IMR-90 (cell line): Measurements from ENCODE around the gene CLIC4. TPM values are rescaled to one million over a fixed set of nuclear protein-coding genes. Genes with fewer than 3 reads are reported as not detected.

Source experiments
- ATAC-seq: fragments of 200-7000 bp; cut with Tn5 transposase; 2 replicates; pipeline ENCODE4 v1.9.1; 2020; ENCODE audit warnings: low read depth, mild to moderate bottlenecking, moderate library complexity
- BruUV-seq: library from RNA; stranded (reverse); fragments of 400-500 nt; replicated peaks from 2 replicates; lab custom pipeline; 2021; lab: Mats Ljungman, UMichigan
- CTCF ChIA-PET: fragments of 300-600 bp; formaldehyde crosslinking; extraction: SDS; loops from one replicate; lab custom pipeline; 2021; ENCODE audit warnings: antibody characterized with exemption; lab: Yijun Ruan, JAX
- POLR2A ChIA-PET: fragments of 300-600 bp; sonication (Branson Sonifier 250); formaldehyde crosslinking; loops from one replicate; lab custom pipeline; 2022; ENCODE audit warnings: antibody characterized with exemption; ENCODE audit not compliant: unreplicated experiment; lab: Charles Lee
- DNase-seq: peaks from one replicate; pipeline ENCODE4 v3.0.0; 2013
- H2AFZ ChIP-seq: replicated peaks from 2 replicates; pipeline ENCODE3; 2013; ENCODE audit warnings: low read length, mild to moderate bottlenecking; ENCODE audit not compliant: poor library complexity
- H2AK5ac ChIP-seq: 2 replicates; pipeline ENCODE4 v1.6.1; 2013; ENCODE audit warnings: low read depth, low read length, inconsistent platforms
- H2AK9ac ChIP-seq: replicated peaks from 2 replicates; pipeline ENCODE3; 2013; ENCODE audit warnings: mild to moderate bottlenecking, low read depth, low read length, moderate library complexity; ENCODE audit not compliant: poor library complexity
- H2BK120ac ChIP-seq: 2 replicates; pipeline ENCODE4 v1.6.1; 2013; ENCODE audit warnings: low read depth, low read length, inconsistent platforms
- H2BK15ac ChIP-seq: 3 replicates; pipeline ENCODE4 v1.6.1; 2013; ENCODE audit warnings: low read depth, low read length, inconsistent platforms
- H2BK20ac ChIP-seq: 2 replicates; pipeline ENCODE4 v1.6.1; 2013; ENCODE audit warnings: low read depth, mild to moderate bottlenecking, inconsistent platforms, low read length, moderate library complexity
- H2BK5ac ChIP-seq: 2 replicates; pipeline ENCODE4 v1.6.1; 2013; ENCODE audit warnings: mild to moderate bottlenecking, low read depth, low read length, inconsistent platforms; ENCODE audit not compliant: poor library complexity, severe bottlenecking
- H3K14ac ChIP-seq: replicated peaks from 2 replicates; pipeline ENCODE4 v1.6.1; 2013; ENCODE audit warnings: low read depth, low read length, inconsistent platforms
- H3K18ac ChIP-seq: 2 replicates; pipeline ENCODE4 v1.6.1; 2013; ENCODE audit warnings: low read depth, low read length, control low read depth
- H3K23ac ChIP-seq: 2 replicates; pipeline ENCODE4 v1.6.1; 2013; ENCODE audit warnings: low read depth, low read length, inconsistent platforms
- H3K27ac ChIP-seq: 2 replicates; pipeline ENCODE4 v1.5.1; 2013; ENCODE audit warnings: mild to moderate bottlenecking, control low read depth, low read length; ENCODE audit not compliant: insufficient read depth
- H3K27me3 ChIP-seq: 2 replicates; pipeline ENCODE4 v1.6.1; 2013; ENCODE audit warnings: low read length; ENCODE audit not compliant: control insufficient read depth, insufficient read depth
- H3K36me3 ChIP-seq: 2 replicates; pipeline ENCODE4 v1.6.1; 2013; ENCODE audit warnings: low read length, mixed read lengths; ENCODE audit not compliant: control insufficient read depth, insufficient read depth
- H3K4ac ChIP-seq: 2 replicates; pipeline ENCODE4 v1.6.1; 2013; ENCODE audit warnings: low read depth, low read length, inconsistent platforms
- H3K4me1 ChIP-seq: 2 replicates; pipeline ENCODE4 v1.6.1; 2013; ENCODE audit warnings: low read length, mixed read lengths; ENCODE audit not compliant: control insufficient read depth, insufficient read depth
- H3K4me2 ChIP-seq: 2 replicates; pipeline ENCODE4 v1.6.1; 2013; ENCODE audit warnings: low read depth, mild to moderate bottlenecking, control low read depth, low read length, moderate library complexity
- H3K4me3 ChIP-seq: 2 replicates; pipeline ENCODE4 v1.5.1; 2013; ENCODE audit warnings: low read depth, mild to moderate bottlenecking, control low read depth, low read length, moderate library complexity; ENCODE audit not compliant: insufficient read depth
- H3K56ac ChIP-seq: 2 replicates; pipeline ENCODE4 v1.6.1; 2013; ENCODE audit warnings: low read length, inconsistent platforms; ENCODE audit not compliant: insufficient read depth; ENCODE audit errors: extremely low read depth
- H3K79me1 ChIP-seq, 2 experiments: 2 replicates each; pipeline ENCODE4 v1.6.1; 2013; ENCODE audit warnings: low read length in 2 of 2, inconsistent platforms in 1 of 2, low read depth in 1 of 2
- H3K9ac ChIP-seq: 2 replicates; pipeline ENCODE4 v1.6.1; 2013; ENCODE audit warnings: low read depth, low read length, control low read depth
- H3K9me1 ChIP-seq: 2 replicates; pipeline ENCODE4 v1.6.1; 2013; ENCODE audit warnings: low read length, inconsistent platforms; ENCODE audit not compliant: insufficient read depth
- H3K9me3 ChIP-seq: 2 replicates; pipeline ENCODE4 v1.6.1; 2013; ENCODE audit warnings: low read length; ENCODE audit not compliant: control insufficient read depth, insufficient read depth
- H4K20me1 ChIP-seq: 2 replicates; pipeline ENCODE4 v1.6.1; 2013; ENCODE audit warnings: low read length, inconsistent platforms; ENCODE audit not compliant: insufficient read depth
- H4K5ac ChIP-seq: 2 replicates; pipeline ENCODE4 v1.6.1; 2013; ENCODE audit warnings: mild to moderate bottlenecking, low read depth, low read length, control low read depth
- H4K8ac ChIP-seq, 2 experiments: 2 replicates each; pipeline ENCODE4 v1.6.1; 2013; ENCODE audit warnings: low read depth in 2 of 2, low read length in 2 of 2, control low read depth in 1 of 2, inconsistent platforms in 1 of 2
- H4K91ac ChIP-seq: 2 replicates; pipeline ENCODE4 v1.6.1; 2013; ENCODE audit warnings: low read depth, low read length, inconsistent platforms; ENCODE audit not compliant: insufficient read depth
- CHD1 ChIP-seq: IDR thresholded peaks from 2 replicates; pipeline ENCODE4 v1.6.1; 2012; ENCODE audit warnings: low read depth, low read length, improper control_type of control experiment
- CTCF ChIP-seq: conservative IDR thresholded peaks from 2 replicates; pipeline ENCODE4 v1.5.1; 2012; ENCODE audit warnings: mild to moderate bottlenecking, low read depth, low read length, improper control_type of control experiment
- FOS ChIP-seq: fragments of 150-350 bp; IDR thresholded peaks from 2 replicates; pipeline ENCODE4 v1.6.1; 2016; ENCODE audit warnings: low read depth, low read length
- NFE2L2 ChIP-seq: fragments of 150-350 bp; IDR thresholded peaks from 2 replicates; pipeline ENCODE4 v1.6.1; 2016; ENCODE audit warnings: low read depth, mild to moderate bottlenecking, low read length
- POLR2A ChIP-seq: IDR thresholded peaks from 2 replicates; pipeline ENCODE4 v1.6.1; 2012; ENCODE audit warnings: mild to moderate bottlenecking, low read depth, low read length
- RAD21 ChIP-seq: IDR thresholded peaks from 2 replicates; pipeline ENCODE4 v1.6.1; 2012; ENCODE audit warnings: low read length, improper control_type of control experiment
- RCOR1 ChIP-seq: IDR thresholded peaks from 2 replicates; pipeline ENCODE4 v1.6.1; 2012; ENCODE audit warnings: mild to moderate bottlenecking, low read length, improper control_type of control experiment; ENCODE audit not compliant: insufficient replicate concordance
- RFX5 ChIP-seq: IDR thresholded peaks from 2 replicates; pipeline ENCODE4 v1.8.0; 2012; ENCODE audit warnings: low read depth, mild to moderate bottlenecking, low read length, moderate library complexity
- USF2 ChIP-seq: fragments of 150-350 bp; IDR thresholded peaks from 2 replicates; pipeline ENCODE4 v1.6.1; 2017; ENCODE audit warnings: mild to moderate bottlenecking, antibody characterized with exemption, low read length, low read depth
- WGBS, 2 experiments: methylation state at CpG; one replicate each; pipeline versions ENCODE4 v1.1.5 to v1.1.7; 2013; ENCODE audit warnings: missing lambda C conversion rate in 2 of 2; ENCODE audit not compliant: insufficient read length in 1 of 2; ENCODE audit errors: extremely low coverage in 2 of 2; 5-methylcytosine and 5-hydroxymethylcytosine counted together
- dilution Hi-C: fragments of 300-500 bp; cut with HindIII; formaldehyde crosslinking; loops from one replicate; pipeline ENCODE4 v1.14.3; 2018; ENCODE audit warnings: low sequenced_read_pairs; ENCODE audit not compliant: unreplicated experiment
- in situ Hi-C: fragments of 300-500 bp; cut with MboI; formaldehyde crosslinking; loops from 3 replicates; pipeline ENCODE4 v1.14.3; 2019; ENCODE audit warnings: low sequenced_read_pairs, inconsistent platforms, mixed read lengths
- intact Hi-C: fragments of 100-400 bp; cut with micrococcal nuclease; formaldehyde crosslinking; loops from 2 replicates; pipeline ENCODE4 v1.10.0; 2022
- polyA plus RNA-seq, 3 experiments: library from polyadenylated mRNA; depleted of rRNA; stranded (reverse); fragments of >200 nt; gene quantifications; 2 replicates each; pipeline ENCODE4 v1.2.3, GENCODE V29; 2012; ENCODE audit warnings: low replicate concordance in 1 of 3
- total RNA-seq: library from RNA; depleted of rRNA; stranded (reverse); fragments of >200 nt; gene quantifications from 2 replicates; pipeline ENCODE4 v1.2.3, GENCODE V29; 2012

CLIC4 gene
- total and polyA plus RNA-seq, 2 of the 4 experiments (the other 2 are of a cell fraction): 242 to 392 TPM

DNA sequence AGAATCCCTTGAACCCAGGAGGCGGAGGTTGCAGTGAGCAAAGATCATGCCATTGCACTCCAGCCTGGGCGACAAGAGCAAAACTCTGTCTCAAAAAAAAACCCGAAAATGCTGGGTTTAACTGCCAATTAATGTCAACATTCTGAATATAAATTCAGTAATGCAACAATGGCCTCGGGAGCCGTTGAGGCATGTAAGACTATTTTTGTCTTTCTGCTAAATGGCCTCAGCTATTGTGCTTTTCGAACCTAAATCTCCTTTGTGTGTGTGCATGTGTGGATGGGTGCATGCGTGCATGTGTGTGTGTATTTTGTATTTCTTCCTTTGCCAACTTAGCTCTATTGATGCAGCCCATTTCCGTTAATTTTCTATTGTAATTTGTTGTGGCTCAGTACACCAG is 31.6 kb downstream of the CLIC4 start:
- WGBS, 2 experiments: 100% methylated on average over 2 of the region's 8 CpGs; no CpG with 5 or more reads in 1 of the 2 experiments
- Histone ChIP-seq H3K9me1 (peaks cover 19% of the 10 kb centered on the region), H3K56ac (no peak overlapping the region), H3K4ac (no peak overlapping the region), H3K4me1 (peaks cover 5% of the 10 kb centered on the region), H3K9ac (no peak overlapping the region), H4K20me1 (peaks cover 80% of the 10 kb centered on the region), H2AK5ac (no peak overlapping the region), H3K27me3 (no peaks in the 10 kb centered on the region), H3K4me3 (no peak overlapping the region), H3K79me1 (peaks cover 0 to 44% of the 10 kb centered on the region in 2 experiments; a peak in 2 of 4 replicates), H2AK9ac (no peak overlapping the region), H4K8ac (0 out of 4 replicates have a peak overlapping the region, but pooled peaks of 1 of the 2 experiments have one; percentile 40), H3K23ac (no peak overlapping the region), H4K91ac (no peak overlapping the region), H2BK20ac (no peak overlapping the region), H3K4me2 (no peak overlapping the region), H3K18ac (no peak overlapping the region), H4K5ac (no peak overlapping the region), H3K9me3 (no peaks in the 10 kb centered on the region), H3K27ac (no peak overlapping the region), H3K36me3 (peaks cover 6% of the 10 kb centered on the region), H3K14ac (no peak overlapping the region; the same call in 1 of the 2 replicates), H2AFZ (no peak overlapping the region), H2BK120ac (no peak overlapping the region), H2BK5ac (peak overlapping the region; percentile 54), H2BK15ac (no peak overlapping the region)
- intact Hi-C loops (no loop called here), in situ Hi-C loops (no loop called here), dilution Hi-C loops (no loop called here)
- ChIA-PET POLR2A (no interaction called here), CTCF (interaction anchor here (0.7 kb wide), 1 partner anchor 34 kb away, joined by 4 read pairs; no protein-coding TSS in a partner anchor)
- no peak for DNase-seq
- no peak for TF ChIP-seq USF2
- TF ChIP-seq RFX5: no peak
- no peak for TF ChIP-seq RAD21
- no peak for TF ChIP-seq RCOR1
- TF ChIP-seq FOS: no peak
- no peak for TF ChIP-seq NFE2L2
- TF ChIP-seq CHD1: no peak
- TF ChIP-seq CTCF: no peak
- TF ChIP-seq POLR2A: no peak
- no peak for ATAC-seq
- no TSS peak for BruUV-seq
